Hypothalamus (tissue), 51 donors: ENCODE data around the gene GMPPB.

Experiments
- DNase-seq, 51 donors: peaks; one replicate each; lab custom pipeline; 2025; lab: John Stamatoyannopoulos, UW

Gene GMPPB

GRCh38 chr3:49729966-49730609 is 6.3 kb upstream of the GMPPB start:
- DNase-seq = no peak

GRCh38 chr3:49727924-49728361 is 4.2 kb upstream of the GMPPB start:
- no peak for DNase-seq

DNA sequence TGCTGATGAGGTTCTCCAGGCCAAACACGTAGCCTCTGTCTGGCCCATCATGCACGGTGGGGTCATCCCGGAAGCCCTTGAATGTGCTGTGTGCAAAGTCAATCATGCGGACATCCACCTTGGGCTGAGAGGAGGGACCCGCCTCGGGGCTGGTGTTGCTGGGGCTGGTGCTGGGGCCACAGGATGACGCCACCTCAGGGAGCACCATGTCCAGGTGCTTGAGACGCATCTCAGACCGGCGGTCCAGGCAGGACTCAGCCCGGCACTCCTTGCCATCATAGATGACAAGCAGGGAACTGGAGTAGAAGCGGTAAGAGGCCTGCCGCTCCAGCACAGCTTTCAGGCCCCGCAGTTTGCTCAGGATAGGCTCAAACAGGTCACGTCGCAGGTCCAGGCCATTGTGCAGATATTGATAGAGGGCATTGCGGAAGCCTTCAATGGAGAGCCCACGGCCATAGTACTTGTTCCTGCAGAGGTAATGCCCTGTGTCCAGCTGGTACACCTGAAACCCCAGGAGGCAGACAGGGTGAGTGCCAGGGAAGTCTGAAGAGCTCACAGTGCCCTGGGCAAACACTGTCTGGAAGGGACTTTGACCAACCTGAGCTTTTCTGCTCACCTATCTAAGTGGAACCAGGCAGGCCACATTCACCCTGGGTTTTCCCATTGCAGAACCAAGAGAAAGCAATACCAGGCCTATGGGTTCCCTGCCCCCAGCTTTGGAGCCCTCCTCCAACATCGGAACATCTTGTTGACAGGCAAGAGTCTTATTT is 3.6 kb upstream of the GMPPB start:
- no peak for DNase-seq

DNA sequence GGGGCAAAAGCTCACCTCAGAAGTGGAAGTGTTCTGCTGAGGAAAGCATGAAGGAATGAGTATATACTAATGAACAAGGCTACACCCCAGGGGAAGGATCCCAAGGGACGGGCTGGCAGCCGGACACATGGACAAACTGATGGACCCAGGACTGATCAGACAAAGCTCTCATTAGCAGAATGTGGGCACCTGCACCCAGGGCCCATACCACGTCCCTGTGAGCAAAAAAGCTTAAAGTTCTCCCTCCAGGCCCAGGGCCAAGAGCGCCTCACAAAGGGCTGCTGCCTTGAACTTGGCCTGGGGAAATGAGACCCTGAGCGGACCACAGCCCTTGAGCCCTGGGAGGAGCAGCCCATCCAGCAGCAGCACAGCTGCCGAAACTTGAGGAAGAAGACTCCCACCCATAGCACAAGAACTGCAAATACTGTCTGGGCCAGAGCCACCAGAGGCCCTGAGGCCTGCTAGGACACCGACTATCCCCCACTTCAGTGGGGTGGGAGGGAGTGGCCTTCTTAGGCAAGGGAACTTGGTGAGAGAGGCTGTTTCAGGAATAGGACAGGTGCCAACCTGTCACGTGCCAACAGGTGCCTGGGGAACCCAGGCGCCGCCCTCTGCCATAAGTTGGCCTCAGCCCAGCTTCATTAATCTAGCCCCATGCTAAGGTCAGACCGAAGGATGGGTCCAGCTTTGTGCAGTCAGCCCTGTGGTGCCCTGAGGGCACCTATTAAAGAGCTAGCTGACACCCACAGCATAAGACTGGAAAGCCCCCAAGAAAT is 2.3 kb upstream of the GMPPB start:
- no peak for DNase-seq

DNA sequence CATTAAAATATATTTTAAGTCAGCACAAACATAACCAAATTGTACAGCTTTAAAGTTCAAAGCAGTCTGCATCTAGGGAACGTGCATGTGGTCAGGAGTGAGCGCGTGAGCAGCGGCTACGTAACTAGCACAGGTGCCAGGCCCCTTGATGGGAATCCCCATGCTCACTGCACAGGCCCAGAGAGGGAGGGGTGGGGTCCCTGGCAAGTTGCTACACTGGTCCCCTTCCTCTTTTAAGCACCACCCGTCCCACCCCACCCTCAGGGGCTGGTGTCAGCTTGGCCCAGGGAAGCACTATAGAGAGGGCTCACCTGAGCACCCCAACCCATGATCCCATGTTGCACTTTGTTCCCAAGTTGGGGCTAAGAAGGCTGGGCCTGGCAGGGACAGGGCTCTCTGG is 835 bp upstream of the GMPPB start:
- DNase-seq = no peak

DNA sequence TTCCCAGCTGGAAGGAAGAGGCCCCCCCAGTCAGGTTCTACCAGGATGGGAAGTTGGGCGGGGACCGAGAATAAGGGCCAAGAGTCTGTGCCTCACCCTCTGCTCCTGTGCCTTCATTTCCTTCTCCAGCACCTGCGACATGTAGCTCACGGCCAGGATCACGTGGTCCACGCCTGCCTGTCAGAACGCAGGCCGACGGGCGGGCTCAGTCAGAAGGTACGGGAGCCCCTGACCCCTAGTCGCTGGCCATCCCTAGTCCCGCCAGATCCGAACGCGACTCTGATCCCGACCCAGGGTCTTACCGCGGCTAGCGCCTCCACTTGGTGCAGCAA is 489 bp downstream of the GMPPB start:
- peak in 24 of 51 donors; percentile 24 to 64 (median 38) for DNase-seq

GRCh38 chr3:49722896-49723295 is 855 bp downstream of the GMPPB start:
- DNase-seq = no peak

GRCh38 chr3:49721896-49722781 is 1.6 kb downstream of the GMPPB start:
- DNase-seq = no peak

GRCh38 chr3:49721596-49721895 is 2.2 kb downstream of the GMPPB start:
- no peak for DNase-seq

DNA sequence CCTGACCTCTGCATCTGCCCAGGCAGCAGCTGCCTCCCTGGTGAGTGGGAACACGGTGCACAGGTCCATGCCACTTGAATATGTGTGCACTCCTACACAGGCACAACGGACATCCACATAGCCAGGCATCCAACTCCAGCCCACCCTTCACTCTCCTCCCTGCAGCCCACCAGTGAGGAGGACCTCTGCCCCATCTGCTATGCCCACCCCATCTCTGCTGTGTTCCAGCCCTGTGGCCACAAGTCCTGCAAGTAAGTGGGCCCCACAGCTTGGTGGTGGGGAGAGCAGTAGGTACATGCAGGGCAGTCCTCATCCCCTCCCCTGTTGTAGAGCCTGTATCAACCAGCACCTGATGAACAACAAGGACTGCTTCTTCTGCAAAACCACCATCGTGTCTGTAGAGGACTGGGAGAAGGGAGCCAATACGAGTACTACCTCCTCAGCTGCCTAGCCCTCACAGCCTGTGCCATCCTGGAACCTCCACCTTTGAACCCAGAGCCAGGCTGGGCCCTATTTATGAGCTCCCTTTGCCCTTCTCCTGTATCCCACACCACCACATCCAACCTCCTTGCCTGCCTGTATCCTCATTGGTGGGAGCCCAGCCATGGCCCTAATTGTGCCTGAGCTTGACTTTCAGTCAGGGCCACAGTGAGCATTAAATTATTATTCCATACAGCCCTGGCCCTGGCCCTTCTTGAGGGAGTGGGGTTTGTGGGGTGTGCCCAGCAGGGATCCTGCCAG is 2.7 kb downstream of the GMPPB start:
- no peak for DNase-seq

DNA sequence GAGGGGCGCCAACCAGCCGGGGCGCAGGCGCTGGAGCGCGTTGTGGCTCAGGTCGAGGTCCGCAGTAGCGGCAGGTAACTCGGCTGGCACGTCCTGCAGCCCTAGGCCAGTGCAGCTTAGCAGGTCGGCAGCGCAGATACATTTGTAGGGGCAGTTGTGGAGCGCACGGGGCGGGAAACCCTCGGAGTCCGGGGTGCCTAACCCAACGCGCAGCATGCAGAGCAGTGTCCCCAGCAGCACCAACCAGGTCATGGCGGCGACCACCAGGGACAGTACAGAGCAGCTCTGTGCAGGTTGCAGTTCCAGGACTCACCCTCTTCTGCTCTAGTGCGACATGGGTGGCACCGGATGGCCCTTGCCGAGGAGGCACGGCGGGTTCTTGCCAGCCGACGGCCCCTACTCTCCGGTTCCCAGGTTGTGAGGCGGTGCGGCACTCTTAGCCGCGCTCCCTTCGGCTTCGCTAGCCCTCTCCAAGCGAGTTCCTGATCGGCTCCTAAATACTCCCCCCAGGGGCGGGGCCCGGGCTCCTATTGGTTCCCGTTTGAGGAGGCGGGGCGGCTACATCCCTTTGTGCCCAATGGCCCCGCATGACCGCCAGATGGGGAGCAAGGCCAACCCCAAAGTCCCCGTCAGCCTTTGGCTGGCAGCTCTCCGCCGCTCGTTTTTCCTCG is 4.4 kb downstream of the GMPPB start, which contains the start of gene AMIGO3:
Gene AMIGO3 (minus strand): TSS at position 471 of the 671 bp plus-strand sequence. CDS start 219 bp downstream, at position 252.
- peak; percentile 36 to 97 (median 90) for DNase-seq

DNA sequence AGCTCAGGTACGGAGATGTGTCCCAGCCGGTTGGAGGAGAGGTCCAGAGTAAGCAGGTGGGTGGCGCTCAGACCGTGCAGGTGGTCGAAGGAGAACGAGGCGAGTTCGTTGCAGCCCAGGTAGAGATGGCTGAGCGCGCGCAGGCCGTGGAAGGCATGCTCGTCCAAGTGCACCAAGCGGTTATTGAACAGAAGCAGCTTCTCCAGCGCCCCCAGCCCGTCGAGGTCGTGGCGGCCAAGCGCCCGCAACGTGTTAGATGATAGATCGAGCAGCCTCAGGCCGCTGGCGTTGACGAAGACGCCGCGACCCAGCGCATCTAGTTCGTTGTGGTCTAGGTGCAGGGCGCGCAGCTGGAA is 4.9 kb downstream of the GMPPB start:
- DNase-seq = peak in 2 of 51 donors; percentile 27 to 51

DNA sequence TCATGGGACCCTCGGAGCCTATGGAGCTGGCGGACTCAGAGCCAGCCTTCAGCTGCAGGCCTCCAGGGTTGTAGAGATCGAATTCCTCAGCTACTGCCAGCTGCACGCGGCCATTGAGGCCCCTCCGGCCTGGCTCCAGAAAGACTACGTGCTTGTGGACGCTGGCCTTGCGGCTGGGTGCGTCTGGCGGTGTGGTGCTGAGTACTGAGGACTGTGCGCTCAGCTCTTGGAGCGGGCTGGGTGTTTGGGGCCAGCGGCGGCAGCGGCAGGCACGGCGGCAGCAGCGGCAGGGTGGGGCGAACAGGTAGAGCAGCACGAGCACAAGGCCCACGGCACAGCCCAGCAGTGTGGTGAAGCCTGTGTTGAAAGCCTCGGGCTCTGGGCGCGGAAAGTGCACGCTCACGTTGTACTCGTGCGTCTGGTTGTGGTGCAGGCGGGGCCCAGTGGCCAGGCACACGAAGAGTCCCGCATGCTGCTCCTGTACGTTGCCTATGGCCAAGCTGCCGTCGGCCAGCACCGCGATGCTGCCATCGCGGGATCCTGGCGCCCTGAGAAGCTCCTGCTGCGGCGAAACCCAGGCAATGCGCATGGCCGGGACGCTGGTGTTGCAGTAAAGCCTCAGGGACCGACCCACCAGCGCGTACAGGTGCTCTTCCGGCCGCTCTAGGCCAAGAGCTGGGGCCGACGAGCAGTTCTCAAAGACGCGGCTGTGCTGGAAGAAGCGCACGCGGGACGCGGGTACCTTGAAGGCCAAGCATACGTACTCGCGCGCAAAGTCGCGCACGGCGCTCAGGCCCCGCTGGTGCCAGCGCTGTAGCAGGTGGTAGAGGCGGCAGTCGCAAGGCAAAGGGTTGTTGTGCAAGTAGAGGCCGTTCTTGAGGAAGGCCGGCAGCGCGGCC is 5.5 kb downstream of the GMPPB start:
- DNase-seq = no peak

GRCh38 chr3:49717211-49717958 is 6.4 kb downstream of the GMPPB start:
- DNase-seq = no peak

GRCh38 chr3:49716691-49717210 is 7.0 kb downstream of the GMPPB start:
- no peak for DNase-seq

- no peak for DNase-seq
Observed at GRCh38 chr3:49716169-49716568, 7.6 kb downstream of the GMPPB start.

DNA sequence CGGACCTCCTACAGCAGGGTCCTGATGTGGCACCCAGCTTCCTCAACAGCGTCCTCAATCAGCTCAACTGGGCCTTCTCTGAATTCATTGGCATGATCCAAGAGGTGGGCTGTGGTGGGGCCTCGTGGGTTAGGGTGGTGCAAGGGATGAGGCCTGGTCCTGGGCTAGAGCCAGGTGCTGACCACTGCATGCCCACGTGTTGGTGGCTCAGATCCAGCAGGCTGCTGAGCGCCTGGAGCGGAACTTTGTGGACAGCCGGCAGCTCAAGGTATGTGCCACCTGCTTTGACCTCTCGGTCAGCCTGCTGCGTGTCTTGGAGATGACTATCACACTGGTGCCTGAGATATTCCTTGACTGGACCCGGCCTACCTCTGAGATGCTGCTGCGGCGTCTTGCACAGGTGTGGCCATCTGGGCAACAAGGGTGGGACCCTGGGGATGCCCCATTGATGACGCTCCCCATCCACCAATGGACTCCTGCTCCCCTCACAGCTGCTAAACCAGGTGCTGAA is 8.1 kb downstream of the GMPPB start:
- DNase-seq = no peak
